ENCODE data around the gene LIMK1. TPM values are rescaled to one million over a fixed set of nuclear protein-coding genes. Genes with fewer than 3 reads are reported as not detected.

LIMK1 gene
- total and polyA plus RNA-seq, 4 donors, result 0.63 to 4.1 (median 3.4) TPM

- Histone ChIP-seq H3K4me1 (ENCODE audit: control insufficient read depth in 4 of 4, insufficient read depth in 4 of 4, low read length in 3 of 4) (no peaks in the 10 kb centered on the region), H3K36me3 (ENCODE audit: control insufficient read depth in 4 of 4, insufficient read depth in 3 of 4, low read depth in 1 of 4, low read length in 3 of 4) (peaks cover 0 to 9% (median under 1%) of the 10 kb centered on the region in 4 donors), H3K4me3 (ENCODE audit: low read depth in 1 of 3, low read length in 3 of 3) (no peak overlapping the region), H3K9me3 (ENCODE audit: control insufficient read depth in 4 of 4, low read length in 3 of 4) (no peaks in the 10 kb centered on the region), H3K9ac (ENCODE audit: low read depth in 1 of 2, low read length in 2 of 2) (no peak overlapping the region), H3K27me3 (ENCODE audit: control insufficient read depth in 4 of 4, insufficient read depth in 4 of 4, low read length in 3 of 4) (no peaks in the 10 kb centered on the region), H3K27ac (ENCODE audit: low read depth in 1 of 2, low read length in 2 of 2) (no peak overlapping the region)
- DNase-seq (ENCODE audit: low spot score), result no peak
- no peak for TF ChIP-seq HNF4A (conservative IDR thresholded peaks at IDR 0.05)
- TF ChIP-seq GABPA (IDR thresholded peaks at IDR 0.05 in 1 of 2, conservative IDR thresholded peaks at IDR 0.05 in 1 of 2), result no peak
- TF ChIP-seq ATF3 (IDR thresholded peaks at IDR 0.05), result no peak
- TF ChIP-seq EGR1 (IDR thresholded peaks at IDR 0.05; ENCODE audit: low read depth in 2 of 2), result no peak
- no peak for TF ChIP-seq MAX (IDR thresholded peaks at IDR 0.05)
- no peak for TF ChIP-seq CTCF (IDR thresholded peaks at IDR 0.05; ENCODE audit: low read depth, low read length, missing input control)
- TF ChIP-seq SP1 (IDR thresholded peaks at IDR 0.05), result no peak
- TF ChIP-seq FOXA1 (IDR thresholded peaks at IDR 0.05), result no peak
- no peak for TF ChIP-seq REST (IDR thresholded peaks at IDR 0.05)
- TF ChIP-seq HNF4G (IDR thresholded peaks at IDR 0.05), result no peak
- no peak for TF ChIP-seq TAF1 (conservative IDR thresholded peaks at IDR 0.05)
- TF ChIP-seq ZBTB33 (IDR thresholded peaks at IDR 0.05), result no peak
- no peak for TF ChIP-seq RXRA (IDR thresholded peaks at IDR 0.05)
- TF ChIP-seq JUND (IDR thresholded peaks at IDR 0.05), result no peak
- 82% methylated on average over 5 of the region's 5 CpGs for WGBS
Measured at GRCh38 chr7:74047804-74048380, 35.7 kb upstream of the LIMK1 start.

Data from liver (tissue), 9 donors.